ENCODE measurements around the gene DESI2. TPM values are rescaled to one million over a fixed set of nuclear protein-coding genes. Genes with fewer than 3 reads are reported as not detected.
A peak's percentile ranks its signal among the peaks of the same experiment; 100 is the strongest.
"Not testable (repeated sequence)": the region's sequence is repeated elsewhere in the genome, so short reads cannot be mapped to it uniquely, and the experiment has no call there.

DESI2 gene
- total RNA-seq, 2 experiments from 2014 or later, result 29.1 to 34.3 TPM

GRCh38 chr1:244657421-244657820 is 4.5 kb downstream of the DESI2 start:
- POLR2A ChIA-PET, result no interaction called here
- Mint-ChIP-seq H3K9me3 (ENCODE audit: insufficient read depth) (no peaks in the 10 kb centered on the region), H3K27ac (no peak overlapping the region), H3K4me1 (ENCODE audit: low read depth) (peaks cover 12% of the 10 kb centered on the region), H3K4me3 (no peak overlapping the region), H3K27me3 (ENCODE audit: low read depth) (no peaks in the 10 kb centered on the region), H3K36me3 (ENCODE audit: low read depth) (peaks cover 42% of the 10 kb centered on the region)
- CTCF ChIA-PET, result interaction anchor here (0.8 kb wide), 1 partner anchor 19 kb away, joined by 3 read pairs; no protein-coding TSS in a partner anchor
- DNase-seq (no peak), ATAC-seq (no peak)

- ChIA-PET CTCF (interaction anchor here (2.0 kb wide), 1 partner anchor 137 kb away, joined by 6 read pairs; no protein-coding TSS in a partner anchor), POLR2A (no interaction called here)
- ATAC-seq, result no peak
- H3K9me3 Mint-ChIP-seq (ENCODE audit: insufficient read depth), result no peaks in the 10 kb centered on the region
- H3K27me3 Mint-ChIP-seq (ENCODE audit: low read depth), result no peaks in the 10 kb centered on the region
- no peak overlapping the region for H3K27ac Mint-ChIP-seq
- DNase-seq, result no peak
- peaks cover 47% of the 10 kb centered on the region for H3K36me3 Mint-ChIP-seq (ENCODE audit: low read depth)
- H3K4me3 Mint-ChIP-seq, result no peak overlapping the region
- peaks cover 12% of the 10 kb centered on the region for H3K4me1 Mint-ChIP-seq (ENCODE audit: low read depth)
Observed at GRCh38 chr1:244659694-244660093, 6.8 kb downstream of the DESI2 start.

- ChIA-PET CTCF (no interaction called here), POLR2A (no interaction called here)
- ATAC-seq, result no peak
- H3K36me3 Mint-ChIP-seq (ENCODE audit: low read depth), result peaks cover 47% of the 10 kb centered on the region
- DNase-seq, result no peak
- no peaks in the 10 kb centered on the region for H3K27me3 Mint-ChIP-seq (ENCODE audit: low read depth)
- H3K4me1 Mint-ChIP-seq (ENCODE audit: low read depth), result peaks cover 12% of the 10 kb centered on the region
- no peak overlapping the region for H3K4me3 Mint-ChIP-seq
- H3K9me3 Mint-ChIP-seq (ENCODE audit: insufficient read depth), result no peaks in the 10 kb centered on the region
- no peak overlapping the region for H3K27ac Mint-ChIP-seq
Observed at GRCh38 chr1:244660595-244660994, 7.7 kb downstream of the DESI2 start.

GRCh38 chr1:244661569-244662312 is 8.8 kb downstream of the DESI2 start:
- not testable (repeated sequence) for H3K4me3 Mint-ChIP-seq, H3K27ac Mint-ChIP-seq

GRCh38 chr1:244662599-244662998 is 9.7 kb downstream of the DESI2 start:
- DNase-seq (no peak), ATAC-seq (no peak)
- CTCF ChIA-PET, result no interaction called here
- Mint-ChIP-seq H3K27ac (no peak overlapping the region), H3K36me3 (ENCODE audit: low read depth) (peaks cover 35% of the 10 kb centered on the region), H3K4me3 (no peak overlapping the region), H3K27me3 (ENCODE audit: low read depth) (no peaks in the 10 kb centered on the region), H3K4me1 (ENCODE audit: low read depth) (peaks cover 6% of the 10 kb centered on the region), H3K9me3 (ENCODE audit: insufficient read depth) (no peaks in the 10 kb centered on the region)
- POLR2A ChIA-PET, result no interaction called here

More at GRCh38 chr1:244661569-244662312, 8.8 kb downstream of the DESI2 start:
- peaks cover 42% of the 10 kb centered on the region for H3K36me3 Mint-ChIP-seq (ENCODE audit: low read depth)
- ATAC-seq; DNase-seq; POLR2A ChIA-PET; H3K27me3 Mint-ChIP-seq (ENCODE audit: low read depth); CTCF ChIA-PET; H3K4me1 Mint-ChIP-seq (ENCODE audit: low read depth); H3K9me3 Mint-ChIP-seq (ENCODE audit: insufficient read depth): not testable (repeated sequence)

- CTCF ChIA-PET, result no interaction called here
- H3K36me3 Mint-ChIP-seq (ENCODE audit: low read depth), result peaks cover 22% of the 10 kb centered on the region
- H3K27ac Mint-ChIP-seq, result no peak overlapping the region
- H3K4me3 Mint-ChIP-seq, result no peak overlapping the region
- no peak for DNase-seq
- no peak for ATAC-seq
- POLR2A ChIA-PET, result no interaction called here
- H3K9me3 Mint-ChIP-seq (ENCODE audit: insufficient read depth), result no peaks in the 10 kb centered on the region
- H3K27me3 Mint-ChIP-seq (ENCODE audit: low read depth), result no peaks in the 10 kb centered on the region
- peaks cover 3% of the 10 kb centered on the region for H3K4me1 Mint-ChIP-seq (ENCODE audit: low read depth)
Observed at GRCh38 chr1:244664353-244664752, 11.4 kb downstream of the DESI2 start.

- H3K4me1 Mint-ChIP-seq (ENCODE audit: low read depth), result peaks cover 2% of the 10 kb centered on the region
- ATAC-seq, result peak; percentile 27
- H3K9me3 Mint-ChIP-seq (ENCODE audit: insufficient read depth), result no peaks in the 10 kb centered on the region
- POLR2A ChIA-PET, result no interaction called here
- H3K27me3 Mint-ChIP-seq (ENCODE audit: low read depth), result no peaks in the 10 kb centered on the region
- H3K4me3 Mint-ChIP-seq, result no peak overlapping the region
- CTCF ChIA-PET, result interaction anchor here (0.9 to 1.2 kb wide), 2 partner anchors 12 to 377 kb away, joined by 3 to 5 read pairs; partner anchors contain the start of gene DESI2
- DNase-seq, result no peak
- H3K36me3 Mint-ChIP-seq (ENCODE audit: low read depth), result peaks cover 14% of the 10 kb centered on the region
- no peak overlapping the region for H3K27ac Mint-ChIP-seq
Observed at GRCh38 chr1:244665771-244666217, 12.9 kb downstream of the DESI2 start.

- CTCF ChIA-PET; H3K9me3 Mint-ChIP-seq (ENCODE audit: insufficient read depth); H3K27ac Mint-ChIP-seq; POLR2A ChIA-PET; H3K4me1 Mint-ChIP-seq (ENCODE audit: low read depth); H3K4me3 Mint-ChIP-seq; ATAC-seq; DNase-seq; H3K27me3 Mint-ChIP-seq (ENCODE audit: low read depth): not testable (repeated sequence)
- peaks cover 19% of the 10 kb centered on the region for H3K36me3 Mint-ChIP-seq (ENCODE audit: low read depth)
Observed at GRCh38 chr1:244666672-244667418, 13.9 kb downstream of the DESI2 start.

- no peak overlapping the region for H3K27ac Mint-ChIP-seq
- H3K27me3 Mint-ChIP-seq (ENCODE audit: low read depth), result no peaks in the 10 kb centered on the region
- no peaks in the 10 kb centered on the region for H3K9me3 Mint-ChIP-seq (ENCODE audit: insufficient read depth)
- no peaks in the 10 kb centered on the region for H3K4me1 Mint-ChIP-seq (ENCODE audit: low read depth)
- H3K4me3 Mint-ChIP-seq, result no peak overlapping the region
- DNase-seq, result no peak
- ChIA-PET POLR2A (no interaction called here), CTCF (no interaction called here)
- H3K36me3 Mint-ChIP-seq (ENCODE audit: low read depth), result peaks cover 21% of the 10 kb centered on the region
- ATAC-seq, result no peak
Observed at GRCh38 chr1:244667797-244668196, 14.9 kb downstream of the DESI2 start.

GRCh38 chr1:244672946-244673682 is 20.2 kb downstream of the DESI2 start:
- Mint-ChIP-seq H3K36me3 (ENCODE audit: low read depth) (peaks cover 38% of the 10 kb centered on the region), H3K4me3 (no peak overlapping the region), H3K27ac (no peak overlapping the region), H3K9me3 (ENCODE audit: insufficient read depth) (no peaks in the 10 kb centered on the region), H3K4me1 (ENCODE audit: low read depth) (peaks cover 3% of the 10 kb centered on the region), H3K27me3 (ENCODE audit: low read depth) (no peaks in the 10 kb centered on the region)
- ChIA-PET POLR2A (interaction anchor here (0.7 kb wide), 1 partner anchor 522 kb away, joined by 3 read pairs; no protein-coding TSS in a partner anchor), CTCF (no interaction called here)
- ATAC-seq, result no peak
- no peak for DNase-seq

GRCh38 chr1:244674446-244674845 is 21.5 kb downstream of the DESI2 start:
- DNase-seq (no peak), ATAC-seq (no peak)
- ChIA-PET POLR2A (no interaction called here), CTCF (no interaction called here)
- Mint-ChIP-seq H3K9me3 (ENCODE audit: insufficient read depth) (no peaks in the 10 kb centered on the region), H3K36me3 (ENCODE audit: low read depth) (peaks cover 44% of the 10 kb centered on the region), H3K27ac (no peak overlapping the region), H3K4me3 (no peak overlapping the region), H3K4me1 (ENCODE audit: low read depth) (peaks cover 3% of the 10 kb centered on the region), H3K27me3 (ENCODE audit: low read depth) (no peaks in the 10 kb centered on the region)

GRCh38 chr1:244675167-244675566 is 22.2 kb downstream of the DESI2 start:
- Mint-ChIP-seq H3K27ac (no peak overlapping the region), H3K27me3 (ENCODE audit: low read depth) (no peaks in the 10 kb centered on the region), H3K36me3 (ENCODE audit: low read depth) (peaks cover 44% of the 10 kb centered on the region), H3K9me3 (ENCODE audit: insufficient read depth) (no peaks in the 10 kb centered on the region), H3K4me1 (ENCODE audit: low read depth) (peaks cover 3% of the 10 kb centered on the region), H3K4me3 (no peak overlapping the region)
- ATAC-seq (no peak), DNase-seq (no peak)
- POLR2A ChIA-PET, result no interaction called here
- CTCF ChIA-PET, result no interaction called here
